Body of pancreas (tissue), 4 donors: Measurements from ENCODE around the gene DUOX2.

Experiments used
- POLR2A ChIP-seq, 3 donors: fragments of 450-650 bp; IDR thresholded peaks; one replicate each; pipeline ENCODE4 v1.6.1; 2016; ENCODE audit warnings: antibody characterized with exemption in 3 of 3, mild to moderate bottlenecking in 2 of 3
- TF ChIP-seq, protein P1 (sequence below), 7 experiments: fragments of 450-650 bp in 4 of 7; fragments of 200-600 bp in 3 of 7; sonication (generic) in 3 of 7; IDR thresholded peaks; one replicate each; pipeline ENCODE4 v1.5.1; 2016 to 2019; ENCODE audit warnings: antibody characterized with exemption in 7 of 7

DNA sequence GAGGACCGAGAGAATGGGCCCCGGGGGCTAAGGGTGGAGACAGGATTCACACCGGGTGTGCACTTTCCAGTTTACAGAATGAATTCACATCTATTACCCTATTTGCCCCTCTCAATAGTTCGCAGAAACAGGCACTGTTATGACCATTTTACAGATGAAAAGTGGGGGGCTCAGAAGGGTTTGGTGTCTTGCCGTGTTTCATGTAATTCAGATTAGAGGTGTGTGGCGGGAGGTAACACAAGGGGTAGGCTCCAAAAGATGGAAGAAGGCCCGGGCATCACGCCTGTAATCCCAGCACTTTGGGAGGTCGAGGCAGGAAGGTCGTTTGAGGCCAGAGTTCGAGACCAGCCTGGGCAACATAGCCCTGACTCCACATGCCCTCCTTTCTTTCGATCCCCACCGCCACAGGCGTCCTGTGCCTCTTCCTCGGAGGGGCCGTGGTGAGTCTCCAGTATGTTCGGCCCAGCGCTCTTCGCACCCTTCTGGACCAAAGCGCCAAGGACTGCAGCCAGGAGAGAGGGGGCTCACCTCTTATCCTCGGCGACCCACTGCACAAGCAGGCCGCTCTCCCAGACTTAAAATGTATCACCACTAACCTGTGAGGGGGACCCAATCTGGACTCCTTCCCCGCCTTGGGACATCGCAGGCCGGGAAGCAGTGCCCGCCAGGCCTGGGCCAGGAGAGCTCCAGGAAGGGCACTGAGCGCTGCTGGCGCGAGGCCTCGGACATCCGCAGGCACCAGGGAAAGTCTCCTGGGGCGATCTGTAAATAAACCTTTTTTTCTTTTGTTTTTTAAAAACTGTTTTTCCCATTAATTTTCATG, 3.5 kb upstream of the DUOX2 start:
- TF ChIP-seq, protein P1, sequence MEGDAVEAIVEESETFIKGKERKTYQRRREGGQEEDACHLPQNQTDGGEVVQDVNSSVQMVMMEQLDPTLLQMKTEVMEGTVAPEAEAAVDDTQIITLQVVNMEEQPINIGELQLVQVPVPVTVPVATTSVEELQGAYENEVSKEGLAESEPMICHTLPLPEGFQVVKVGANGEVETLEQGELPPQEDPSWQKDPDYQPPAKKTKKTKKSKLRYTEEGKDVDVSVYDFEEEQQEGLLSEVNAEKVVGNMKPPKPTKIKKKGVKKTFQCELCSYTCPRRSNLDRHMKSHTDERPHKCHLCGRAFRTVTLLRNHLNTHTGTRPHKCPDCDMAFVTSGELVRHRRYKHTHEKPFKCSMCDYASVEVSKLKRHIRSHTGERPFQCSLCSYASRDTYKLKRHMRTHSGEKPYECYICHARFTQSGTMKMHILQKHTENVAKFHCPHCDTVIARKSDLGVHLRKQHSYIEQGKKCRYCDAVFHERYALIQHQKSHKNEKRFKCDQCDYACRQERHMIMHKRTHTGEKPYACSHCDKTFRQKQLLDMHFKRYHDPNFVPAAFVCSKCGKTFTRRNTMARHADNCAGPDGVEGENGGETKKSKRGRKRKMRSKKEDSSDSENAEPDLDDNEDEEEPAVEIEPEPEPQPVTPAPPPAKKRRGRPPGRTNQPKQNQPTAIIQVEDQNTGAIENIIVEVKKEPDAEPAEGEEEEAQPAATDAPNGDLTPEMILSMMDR (IDR thresholded peaks at IDR 0.05) = no peak
- TF ChIP-seq POLR2A (IDR thresholded peaks at IDR 0.05) = no peak
